ENCODE data around the gene AGAP2.

Gene AGAP2

GRCh38 chr12:57767305-57767698 lies 28.8 kb upstream of the AGAP2 start:
- no peak for DNase-seq

DNA sequence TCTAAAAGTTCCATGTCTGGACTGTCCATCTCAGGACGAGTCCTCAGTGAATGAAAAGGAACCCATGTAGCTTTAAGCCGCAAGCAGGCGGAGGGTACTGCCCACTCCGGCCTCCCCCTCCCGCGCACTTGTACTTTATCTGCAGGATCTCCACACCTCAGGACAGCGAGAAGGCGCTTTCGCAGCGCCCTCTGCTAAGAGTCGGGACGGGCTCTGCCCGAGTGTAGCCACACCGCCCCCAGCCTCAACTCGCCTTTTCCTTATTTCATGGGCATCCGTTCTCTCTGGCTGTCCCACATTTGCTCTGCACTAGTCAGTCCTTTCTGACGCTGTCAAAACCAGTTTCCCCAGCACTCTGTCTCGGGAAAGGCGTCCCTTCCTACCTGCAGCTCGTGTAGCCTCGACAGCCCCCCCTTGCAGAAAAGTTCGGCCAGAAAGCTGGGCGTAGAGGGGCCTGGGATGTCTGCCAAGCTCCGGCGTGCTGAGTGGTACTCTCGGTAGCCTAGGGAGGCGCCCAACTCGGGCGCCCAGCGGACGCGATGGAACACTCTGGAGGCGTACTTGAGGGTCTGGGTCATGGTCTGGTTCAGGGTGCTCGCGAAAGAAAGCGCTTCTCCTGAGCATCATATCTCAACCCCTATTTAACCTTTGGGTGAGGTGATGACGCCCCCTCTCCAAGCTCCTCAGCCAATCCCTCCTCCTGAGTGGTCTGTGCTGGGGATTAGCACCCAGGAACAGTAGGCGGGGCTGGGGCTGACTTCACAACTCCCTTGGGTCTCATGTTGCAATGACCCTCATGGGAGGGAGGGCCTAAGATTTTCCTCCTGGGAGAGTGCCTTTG lies 28.1 kb upstream of the AGAP2 start, which contains the start of gene CYP27B1:
CYP27B1 (minus strand) TSS at position 615 of the 841 bp plus-strand sequence; CDS start at position 578, 37 bp downstream.
- no peak for DNase-seq

DNA sequence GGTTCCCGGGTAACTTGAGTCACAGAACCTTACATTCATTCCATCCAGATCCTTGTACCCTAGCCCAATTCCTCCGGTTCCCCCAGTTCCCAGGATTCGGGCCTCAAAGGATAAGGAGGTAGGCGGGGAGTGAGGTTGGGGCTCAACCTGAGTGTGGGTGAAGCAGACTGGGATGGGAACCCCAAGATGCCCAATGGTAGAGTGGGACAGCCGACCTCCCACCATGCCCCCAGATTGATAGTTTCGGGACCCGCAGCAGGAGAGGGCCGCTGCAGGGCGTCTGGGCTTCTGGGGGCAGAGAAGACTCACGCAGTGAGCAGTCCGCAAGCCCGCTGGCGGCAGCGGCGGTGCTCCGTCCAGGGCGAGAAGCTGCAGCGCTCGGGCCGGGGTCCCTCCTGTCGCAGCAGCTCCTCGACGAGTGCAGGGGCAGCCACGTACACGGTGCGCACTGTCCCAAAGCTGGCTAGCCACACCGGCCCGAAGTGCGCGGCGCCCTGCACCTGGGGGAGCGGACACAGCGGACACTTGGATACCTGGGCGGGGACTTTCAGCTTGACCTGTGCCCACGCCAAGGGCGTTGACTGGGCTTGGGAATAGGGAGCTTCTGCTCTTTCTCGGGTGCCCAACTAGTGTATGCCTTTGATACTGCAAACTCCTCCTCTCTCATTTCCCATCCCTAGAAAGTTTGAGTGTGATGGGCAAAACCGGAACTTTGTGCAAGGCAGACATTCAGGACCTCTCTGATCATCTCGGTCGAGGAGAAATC lies 27.3 kb upstream of the AGAP2 start:
- DNase-seq = no peak

DNA sequence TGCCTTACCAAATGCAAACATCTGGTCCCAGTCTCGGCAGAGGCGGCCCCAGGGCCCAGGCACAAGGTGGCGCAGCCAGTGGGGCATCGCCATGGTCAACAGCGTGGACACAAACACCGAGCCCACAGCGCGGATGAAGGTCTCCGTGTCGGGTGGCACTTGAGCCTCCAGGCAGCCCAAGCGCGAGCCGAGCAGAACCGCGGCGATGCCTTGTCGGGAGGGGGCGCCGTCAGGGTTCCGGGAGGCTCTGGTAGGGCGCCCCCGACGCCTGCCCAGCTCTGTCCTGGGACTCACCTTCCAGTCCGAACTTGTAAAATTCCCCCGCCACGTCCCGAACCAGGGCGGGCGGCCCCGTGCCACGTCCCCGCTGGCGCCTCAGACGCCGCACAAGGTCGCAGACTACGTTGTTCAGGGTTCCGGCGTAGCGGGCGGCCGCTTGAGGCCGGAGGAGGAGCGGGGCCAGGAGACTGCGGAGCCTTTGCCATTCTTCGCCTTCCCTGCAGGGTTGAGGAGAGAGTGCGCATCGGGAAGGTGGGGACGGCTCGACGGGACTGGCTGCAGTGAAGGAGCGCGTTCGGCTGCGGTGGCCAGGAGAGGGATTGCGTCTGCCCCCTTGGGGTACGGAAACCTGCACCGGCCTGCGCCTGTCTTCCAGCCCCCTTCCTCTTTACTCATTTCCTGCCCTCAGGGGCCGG lies 26.6 kb upstream of the AGAP2 start:
- DNase-seq = peak; percentile 96

DNA sequence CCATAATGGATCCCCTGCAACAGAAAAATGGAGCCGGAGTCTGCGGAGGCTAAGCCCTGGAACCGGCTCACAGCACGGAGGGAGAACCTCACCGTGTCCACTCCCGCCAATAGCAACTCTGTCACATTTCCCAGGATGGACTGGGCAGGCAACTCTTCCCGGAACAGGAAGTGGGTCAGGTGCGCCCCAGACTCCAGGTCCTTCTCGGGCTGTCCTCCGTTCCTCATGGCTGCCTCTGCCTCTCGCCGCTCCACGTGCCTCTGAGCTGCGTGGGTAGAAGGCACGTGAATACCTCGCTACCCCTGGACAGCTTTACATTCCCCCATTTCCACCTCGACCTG lies 26.1 kb upstream of the AGAP2 start:
- DNase-seq = no peak

GRCh38 chr12:57763881-57764661 lies 25.5 kb upstream of the AGAP2 start:
- DNase-seq = no peak

DNA sequence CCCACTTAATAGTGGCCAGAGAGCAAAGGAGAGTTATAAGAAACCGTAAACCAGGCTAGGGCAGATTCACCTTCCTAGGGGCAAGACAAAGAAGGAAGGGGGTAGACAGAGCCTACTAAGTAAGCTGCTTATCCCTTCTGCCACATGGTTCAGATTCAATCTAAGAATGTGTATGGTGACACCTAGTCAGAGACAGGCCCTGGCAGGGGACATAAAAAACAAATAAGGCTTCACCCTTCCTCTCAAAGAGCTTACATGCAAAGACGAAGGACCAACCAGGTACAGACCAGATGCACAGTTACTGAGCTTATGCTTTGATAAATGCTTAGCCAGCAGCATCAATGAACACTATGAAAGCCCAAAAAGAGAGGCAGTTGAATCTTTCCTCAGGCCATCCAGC lies 23.9 kb upstream of the AGAP2 start:
- no peak for DNase-seq

- no peak for DNase-seq
These were observed 23.0 kb upstream of the AGAP2 start for GRCh38 chr12:57761391-57761998.

GRCh38 chr12:57760347-57760982 lies 21.9 kb upstream of the AGAP2 start:
- no peak for DNase-seq

GRCh38 chr12:57759360-57759980 lies 20.9 kb upstream of the AGAP2 start:
- DNase-seq = no peak

- DNase-seq = no peak
These were observed 20.2 kb upstream of the AGAP2 start for GRCh38 chr12:57758552-57759359.

DNA sequence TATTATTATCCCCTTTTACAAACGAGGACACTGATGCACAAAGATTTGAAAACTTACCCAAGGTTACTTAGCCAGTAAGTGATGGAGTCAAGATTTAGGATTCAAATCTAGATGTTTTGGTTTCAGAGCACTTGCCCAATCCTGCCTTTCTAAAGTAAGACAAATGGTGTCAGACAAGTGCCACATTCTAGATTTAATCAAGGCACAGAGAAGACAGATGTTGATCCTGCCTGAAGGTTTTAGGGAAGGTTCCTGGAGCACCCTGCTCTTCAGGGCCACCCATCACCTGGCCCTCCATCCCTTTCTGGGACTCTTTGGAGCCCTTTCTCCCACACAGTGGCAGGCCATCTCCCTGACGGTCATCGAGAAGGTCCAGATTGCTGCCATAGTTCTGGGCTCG lies 19.2 kb upstream of the AGAP2 start:
- no peak for DNase-seq

- DNase-seq = no peak
These were observed 18.1 kb upstream of the AGAP2 start for GRCh38 chr12:57756406-57757341.

DNA sequence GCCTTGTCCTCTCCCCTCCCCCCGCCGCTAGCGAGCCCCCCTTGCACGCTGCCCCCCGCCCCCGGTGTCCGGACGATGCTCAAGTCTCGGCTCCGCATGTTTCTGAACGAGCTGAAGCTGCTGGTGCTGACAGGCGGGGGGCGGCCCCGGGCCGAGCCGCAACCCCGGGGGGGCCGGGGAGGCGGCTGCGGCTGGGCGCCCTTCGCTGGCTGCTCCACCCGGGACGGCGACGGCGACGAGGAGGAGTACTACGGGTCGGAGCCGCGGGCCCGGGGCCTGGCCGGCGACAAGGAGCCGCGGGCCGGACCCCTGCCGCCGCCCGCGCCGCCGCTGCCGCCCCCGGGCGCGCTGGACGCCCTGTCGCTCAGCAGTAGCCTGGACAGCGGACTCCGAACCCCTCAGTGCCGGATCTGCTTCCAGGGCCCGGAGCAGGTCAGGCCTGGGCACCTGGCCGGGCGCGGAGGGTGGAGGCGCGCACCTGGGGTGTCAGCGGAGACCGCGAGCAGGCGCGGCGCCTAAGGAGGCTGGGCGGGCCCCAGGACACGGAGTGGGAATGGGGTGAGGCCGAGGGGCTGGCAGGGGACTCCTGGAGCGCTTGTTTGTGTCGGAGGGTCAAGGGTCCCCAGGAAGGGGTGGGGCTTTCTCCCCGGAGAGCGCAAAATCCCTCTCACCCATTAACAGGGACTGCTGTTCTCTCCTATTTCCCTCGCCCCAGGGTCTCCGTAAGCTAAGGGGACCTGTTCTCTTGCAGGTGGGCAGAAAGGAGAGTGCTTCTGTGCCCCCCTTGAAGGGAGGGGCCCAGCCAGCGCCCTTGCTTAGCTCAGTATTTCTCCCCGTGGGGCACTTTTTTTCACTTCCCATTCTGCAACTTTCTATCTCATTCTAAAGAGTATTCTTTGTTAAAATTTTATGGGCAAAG lies 17.2 kb upstream of the AGAP2 start:
- peak; percentile 97 for DNase-seq

- DNase-seq = no peak
These were observed 16.6 kb upstream of the AGAP2 start for GRCh38 chr12:57755194-57755453.

- DNase-seq = peak; percentile 99
These were observed 16.1 kb upstream of the AGAP2 start, which contains the start of gene MARCHF9 for GRCh38 chr12:57754411-57755193. Gene MARCHF9, plus strand, starts transcription at chr12:57755103. Its CDS starts 426 bp downstream, at chr12:57755529.

DNA sequence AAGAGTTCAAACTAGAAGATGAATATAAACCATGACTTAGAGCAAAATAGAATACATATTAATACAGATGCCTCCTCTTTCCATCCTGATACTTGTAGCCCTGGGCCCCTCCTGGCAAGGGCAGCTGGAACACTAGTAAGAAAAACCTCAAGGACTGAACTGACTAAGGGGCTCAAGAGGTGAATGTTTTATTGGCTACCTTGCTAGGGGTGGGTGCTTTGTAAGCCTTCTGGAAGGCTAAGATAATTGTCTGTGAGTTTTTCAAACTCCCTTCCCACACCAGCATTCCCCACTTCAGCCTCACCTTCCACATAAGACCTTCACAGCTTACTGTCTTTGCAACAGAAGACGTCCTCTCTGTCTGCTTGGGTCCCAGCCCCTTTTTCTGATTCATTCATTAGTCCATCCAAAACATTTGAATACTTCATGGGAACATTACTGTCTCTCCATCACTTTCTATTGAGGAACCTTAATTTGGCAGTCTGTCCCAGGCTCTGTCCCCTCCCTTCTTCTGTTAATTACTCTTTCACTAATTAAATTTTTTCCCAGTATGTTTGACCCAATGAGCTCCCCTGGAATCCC lies 15.3 kb upstream of the AGAP2 start:
- DNase-seq = no peak
